ENCODE data around the gene DIP2C.
"Not testable (repeated sequence)": the region's sequence is repeated elsewhere in the genome, so short reads cannot be mapped to it uniquely, and the experiment has no call there.

DIP2C gene

GRCh38 chr10:659688-660141 is 29.8 kb downstream of the DIP2C start:
- peak; percentile 1 for DNase-seq

- DNase-seq: not testable (repeated sequence)
Observed at GRCh38 chr10:657816-658350, 31.6 kb downstream of the DIP2C start.

- no peak for DNase-seq
Observed at GRCh38 chr10:656883-657282, 32.6 kb downstream of the DIP2C start.

GRCh38 chr10:655184-655583 is 34.3 kb downstream of the DIP2C start:
- no peak for DNase-seq

- DNase-seq: no peak
Observed at GRCh38 chr10:654647-654996, 34.8 kb downstream of the DIP2C start.

- no peak for DNase-seq
Observed at GRCh38 chr10:653991-654646, 35.3 kb downstream of the DIP2C start.

- not testable (repeated sequence) for DNase-seq
Observed at GRCh38 chr10:652832-653459, 36.5 kb downstream of the DIP2C start.

- no peak for DNase-seq
Observed at GRCh38 chr10:652233-652632, 37.2 kb downstream of the DIP2C start.

- no peak for DNase-seq
Observed at GRCh38 chr10:651692-652091, 37.8 kb downstream of the DIP2C start.

- no peak for DNase-seq
Observed at GRCh38 chr10:650886-651615, 38.4 kb downstream of the DIP2C start.

GRCh38 chr10:650441-650851 is 39.0 kb downstream of the DIP2C start:
- DNase-seq: no peak

- no peak for DNase-seq
Observed at GRCh38 chr10:649798-650440, 39.5 kb downstream of the DIP2C start.

- DNase-seq: no peak
Observed at GRCh38 chr10:649445-649797, 40.0 kb downstream of the DIP2C start.

GRCh38 chr10:647019-647418 is 42.4 kb downstream of the DIP2C start:
- not testable (repeated sequence) for DNase-seq

- no peak for DNase-seq
Observed at GRCh38 chr10:646118-646524, 43.3 kb downstream of the DIP2C start.

GRCh38 chr10:644943-645334 is 44.5 kb downstream of the DIP2C start:
- DNase-seq: no peak

GRCh38 chr10:644076-644942 is 45.2 kb downstream of the DIP2C start:
- DNase-seq: no peak

GRCh38 chr10:642186-642890 is 47.1 kb downstream of the DIP2C start:
- DNase-seq: no peak

GRCh38 chr10:641149-642010 is 48.1 kb downstream of the DIP2C start:
- no peak for DNase-seq

GRCh38 chr10:640673-641045 is 48.8 kb downstream of the DIP2C start:
- DNase-seq: no peak

Data from suppressor macrophage treated with lipopolysaccharide for 4 hours (primary cell).